Mesothelial cell of epicardium (in vitro differentiated cells): Measurements from ENCODE around the gene ACER3. TPM values are rescaled to one million over a fixed set of nuclear protein-coding genes. Genes with fewer than 3 reads are reported as not detected.
A peak's percentile ranks its signal among the peaks of the same experiment; 100 is the strongest.

ENCODE experiments used
- DNase-seq, 2 experiments: peaks; one replicate each; pipeline ENCODE4 v3.0.0; 2021; ENCODE audit warnings: low spot score in 2 of 2; ENCODE audit not compliant: unreplicated experiment in 2 of 2
- H3K27ac Mint-ChIP-seq: 2 replicates; pipeline ENCODE4 v1.8.0; 2021; ENCODE audit warnings: mixed read lengths
- H3K27me3 Mint-ChIP-seq: 2 replicates; pipeline ENCODE4 v1.8.0; 2021; ENCODE audit warnings: low read depth, mixed read lengths
- H3K36me3 Mint-ChIP-seq: 2 replicates; pipeline ENCODE4 v1.8.0; 2021; ENCODE audit warnings: mixed read lengths
- H3K4me1 Mint-ChIP-seq: 2 replicates; pipeline ENCODE4 v1.8.0; 2021; ENCODE audit warnings: mixed read lengths
- H3K4me3 Mint-ChIP-seq: 2 replicates; pipeline ENCODE4 v1.8.0; 2021; ENCODE audit warnings: mild to moderate bottlenecking, moderate library complexity, mixed read lengths
- H3K9me3 Mint-ChIP-seq: 2 replicates; pipeline ENCODE4 v1.8.0; 2021; ENCODE audit warnings: mixed read lengths
- total RNA-seq: library from RNA; stranded (reverse); gene quantifications from 3 replicates; pipeline ENCODE4 v1.2.1, GENCODE V29; 2021
- TF ChIP-seq, protein P1 (sequence below): fragments of 200-600 bp; sonication (generic); IDR thresholded peaks from one replicate; pipeline ENCODE4 v1.5.0; 2021; ENCODE audit warnings: antibody characterized with exemption; ENCODE audit not compliant: unreplicated experiment

The ACER3 gene
- total RNA-seq, 1 donor from 2014 or later = 17.5 TPM

DNA sequence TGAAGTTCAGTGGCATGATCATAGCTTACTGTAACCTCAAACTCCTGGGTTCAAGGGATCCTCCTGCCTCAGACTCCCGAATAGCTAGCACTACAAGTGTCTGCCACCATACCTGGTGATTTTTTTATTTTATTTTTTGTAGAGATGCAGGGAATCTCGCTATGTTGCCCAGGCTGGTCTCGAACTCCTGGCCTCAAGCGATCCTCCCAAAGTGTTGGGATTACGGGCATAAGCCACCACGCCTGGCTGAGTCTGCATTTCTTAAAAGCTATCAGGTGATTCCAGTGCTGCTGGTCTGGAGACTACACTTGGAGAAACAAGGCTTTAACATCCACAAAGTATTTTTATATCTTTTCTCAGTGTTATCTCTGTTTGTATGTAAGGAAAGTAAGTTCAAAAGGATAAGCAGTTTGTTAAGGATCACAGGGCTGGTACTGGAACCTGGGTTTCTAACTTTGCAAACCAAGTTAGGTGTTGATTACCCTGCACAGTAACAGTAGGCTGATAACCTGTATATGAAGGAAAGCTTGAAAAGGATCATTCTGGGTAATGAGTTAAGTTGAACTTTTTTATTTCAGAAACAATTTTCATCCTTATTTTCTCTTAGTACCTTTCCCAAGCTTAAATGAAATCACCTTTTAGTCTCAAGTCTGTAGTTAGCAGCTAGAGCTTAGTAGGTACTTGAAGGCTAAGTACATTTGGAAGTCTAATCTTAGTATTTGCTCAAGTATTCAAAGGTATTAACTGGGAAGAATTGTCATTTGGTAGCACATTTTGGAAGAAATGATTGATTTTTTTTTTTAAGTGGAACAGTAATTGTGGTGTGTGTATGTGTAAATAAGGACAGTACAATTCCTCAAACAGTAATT is 12.5 kb downstream of the ACER3 start:
- DNase-seq = no peak
- no peak overlapping the region for H3K4me3 Mint-ChIP-seq
- H3K27ac Mint-ChIP-seq = no peak overlapping the region
- peaks cover 3% of the 10 kb centered on the region for H3K9me3 Mint-ChIP-seq
- no peaks in the 10 kb centered on the region for H3K27me3 Mint-ChIP-seq
- TF ChIP-seq, protein P1, sequence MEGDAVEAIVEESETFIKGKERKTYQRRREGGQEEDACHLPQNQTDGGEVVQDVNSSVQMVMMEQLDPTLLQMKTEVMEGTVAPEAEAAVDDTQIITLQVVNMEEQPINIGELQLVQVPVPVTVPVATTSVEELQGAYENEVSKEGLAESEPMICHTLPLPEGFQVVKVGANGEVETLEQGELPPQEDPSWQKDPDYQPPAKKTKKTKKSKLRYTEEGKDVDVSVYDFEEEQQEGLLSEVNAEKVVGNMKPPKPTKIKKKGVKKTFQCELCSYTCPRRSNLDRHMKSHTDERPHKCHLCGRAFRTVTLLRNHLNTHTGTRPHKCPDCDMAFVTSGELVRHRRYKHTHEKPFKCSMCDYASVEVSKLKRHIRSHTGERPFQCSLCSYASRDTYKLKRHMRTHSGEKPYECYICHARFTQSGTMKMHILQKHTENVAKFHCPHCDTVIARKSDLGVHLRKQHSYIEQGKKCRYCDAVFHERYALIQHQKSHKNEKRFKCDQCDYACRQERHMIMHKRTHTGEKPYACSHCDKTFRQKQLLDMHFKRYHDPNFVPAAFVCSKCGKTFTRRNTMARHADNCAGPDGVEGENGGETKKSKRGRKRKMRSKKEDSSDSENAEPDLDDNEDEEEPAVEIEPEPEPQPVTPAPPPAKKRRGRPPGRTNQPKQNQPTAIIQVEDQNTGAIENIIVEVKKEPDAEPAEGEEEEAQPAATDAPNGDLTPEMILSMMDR = no peak
- H3K4me1 Mint-ChIP-seq = peaks cover 27% of the 10 kb centered on the region
- peaks cover 5% of the 10 kb centered on the region for H3K36me3 Mint-ChIP-seq

GRCh38 chr11:76878014-76878413 is 17.3 kb downstream of the ACER3 start:
- TF ChIP-seq, protein P1 = no peak
- DNase-seq = no peak
- H3K27ac Mint-ChIP-seq = no peak overlapping the region

GRCh38 chr11:76880314-76880713 is 19.6 kb downstream of the ACER3 start:
- Mint-ChIP-seq H3K4me1 (peaks cover 13% of the 10 kb centered on the region), H3K27me3 (no peaks in the 10 kb centered on the region), H3K9me3 (peaks cover 14% of the 10 kb centered on the region), H3K27ac (peak overlapping the region; percentile 54), H3K4me3 (no peak overlapping the region), H3K36me3 (peaks cover 4% of the 10 kb centered on the region)
- no peak for DNase-seq
- TF ChIP-seq, protein P1 = no peak

More at GRCh38 chr11:76878014-76878413, 17.3 kb downstream of the ACER3 start:
- H3K36me3 Mint-ChIP-seq = peaks cover 4% of the 10 kb centered on the region
- H3K4me3 Mint-ChIP-seq = no peak overlapping the region
- H3K9me3 Mint-ChIP-seq = peaks cover 14% of the 10 kb centered on the region
- peaks cover 17% of the 10 kb centered on the region for H3K4me1 Mint-ChIP-seq
- H3K27me3 Mint-ChIP-seq = no peaks in the 10 kb centered on the region

- no peaks in the 10 kb centered on the region for H3K27me3 Mint-ChIP-seq
- no peak overlapping the region for H3K27ac Mint-ChIP-seq
- H3K9me3 Mint-ChIP-seq = peaks cover 14% of the 10 kb centered on the region
- peaks cover 13% of the 10 kb centered on the region for H3K4me1 Mint-ChIP-seq
- peaks cover 4% of the 10 kb centered on the region for H3K36me3 Mint-ChIP-seq
- DNase-seq = no peak
- TF ChIP-seq, protein P1 = no peak
- H3K4me3 Mint-ChIP-seq = no peak overlapping the region
Observed at GRCh38 chr11:76880956-76881355, 20.2 kb downstream of the ACER3 start.

DNA sequence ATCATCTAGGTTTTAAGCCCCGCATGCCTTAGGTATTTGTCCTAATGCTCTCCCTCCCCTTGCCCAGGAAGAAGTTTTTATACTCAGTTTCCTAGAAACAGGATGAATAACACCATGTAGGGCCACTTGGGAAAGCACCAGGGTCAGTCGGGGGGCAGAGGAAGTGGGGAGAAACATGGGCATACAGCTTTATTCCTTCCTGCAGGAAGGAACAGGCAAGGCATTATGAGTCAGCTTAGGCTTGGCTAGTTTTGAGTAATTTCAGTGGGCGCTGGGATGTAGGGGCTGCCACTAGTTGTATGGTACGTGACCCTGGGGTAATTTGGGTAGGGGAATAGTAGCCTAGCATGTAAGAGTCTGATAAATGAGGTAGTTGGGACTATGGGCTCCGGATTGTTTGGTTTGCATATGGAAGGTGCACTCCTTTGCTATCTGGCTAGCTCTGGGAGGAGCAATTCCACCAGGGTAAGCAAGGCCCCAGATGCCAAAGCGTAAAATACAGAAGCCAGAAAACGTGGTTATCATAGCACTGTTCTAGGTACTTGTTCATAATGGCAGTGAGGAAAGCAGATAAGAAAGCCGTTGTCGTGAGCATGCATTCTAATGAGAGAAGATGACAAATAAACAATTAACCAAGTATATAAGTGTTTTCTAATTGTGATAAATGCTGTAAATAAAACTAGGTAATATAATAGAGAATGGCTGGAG is 24.8 kb downstream of the ACER3 start:
- no peak for DNase-seq
- no peak overlapping the region for H3K27ac Mint-ChIP-seq
- peaks cover 7% of the 10 kb centered on the region for H3K4me1 Mint-ChIP-seq
- no peak overlapping the region for H3K4me3 Mint-ChIP-seq
- peaks cover 5% of the 10 kb centered on the region for H3K9me3 Mint-ChIP-seq
- H3K36me3 Mint-ChIP-seq = peaks cover 4% of the 10 kb centered on the region
- no peaks in the 10 kb centered on the region for H3K27me3 Mint-ChIP-seq
- TF ChIP-seq, protein P1 = no peak
